ENCODE measurements around the gene PGP. TPM values are rescaled to one million over a fixed set of nuclear protein-coding genes. Genes with fewer than 3 reads are reported as not detected.

Gene PGP
- total and polyA plus RNA-seq, 2 of the 4 experiments (the other 2 are of a cell fraction) = 4.1 to 9.4 TPM

DNA sequence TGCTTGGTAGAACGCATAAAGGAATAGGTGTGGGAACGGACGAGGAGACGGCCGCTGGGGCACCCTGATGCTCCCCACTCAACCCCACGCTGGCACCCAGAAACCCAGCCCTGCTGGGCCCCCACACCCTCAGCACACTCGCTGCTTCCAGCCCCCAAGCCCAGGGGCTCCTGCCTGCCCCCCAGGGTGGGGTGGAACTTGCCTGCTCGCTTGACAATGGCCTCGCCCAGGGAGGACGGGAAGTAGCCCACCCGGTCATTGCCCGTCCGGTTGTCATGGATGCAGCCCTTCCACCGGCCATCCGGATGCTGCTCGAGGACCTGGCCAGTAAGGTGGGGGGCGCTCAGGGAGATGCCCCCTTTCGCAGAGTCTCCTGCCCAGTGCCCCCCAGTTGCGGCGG is 28.1 kb downstream of the PGP start:
- Histone ChIP-seq H2BK15ac (ENCODE audit: low read depth, low read length) (no peak overlapping the region), H3K27ac (ENCODE audit: insufficient read depth, low read length) (no peak overlapping the region), H3K79me1 (ENCODE audit: low read depth in 1 of 2, low read length in 2 of 2) (no peaks in the 10 kb centered on the region), H4K91ac (ENCODE audit: insufficient read depth, low read depth, low read length) (no peak overlapping the region), H2BK5ac (ENCODE audit: low read depth, low read length, poor library complexity, severe bottlenecking) (no peak overlapping the region), H3K9me3 (ENCODE audit: control insufficient read depth, insufficient read depth, low read length) (no peaks in the 10 kb centered on the region), H2BK20ac (ENCODE audit: low read depth, low read length) (no peak overlapping the region), H4K5ac (ENCODE audit: low read depth, low read length) (no peak overlapping the region), H3K4me2 (ENCODE audit: low read depth, low read length) (no peak overlapping the region), H3K23ac (ENCODE audit: low read depth, low read length) (no peak overlapping the region), H2AK5ac (ENCODE audit: low read depth, low read length) (no peak overlapping the region), H3K56ac (ENCODE audit: extremely low read depth, insufficient read depth, low read length) (no peak overlapping the region), H2BK120ac (ENCODE audit: low read depth, low read length) (no peak overlapping the region), H3K4ac (ENCODE audit: low read depth, low read length) (no peak overlapping the region), H3K18ac (ENCODE audit: low read depth, low read length) (no peak overlapping the region), H3K9ac (ENCODE audit: low read depth, low read length) (no peak overlapping the region), H3K36me3 (ENCODE audit: control insufficient read depth, insufficient read depth, low read length) (no peaks in the 10 kb centered on the region), H3K27me3 (ENCODE audit: control insufficient read depth, insufficient read depth, low read length) (no peaks in the 10 kb centered on the region; the same call in 1 of the 2 replicates), H4K8ac (ENCODE audit: low read depth in 2 of 2, low read length in 2 of 2) (no peak overlapping the region), H4K20me1 (ENCODE audit: insufficient read depth, low read length) (peaks cover 7% of the 10 kb centered on the region; the same call in 1 of the 2 replicates), H3K4me3 (ENCODE audit: insufficient read depth, low read depth, low read length) (no peak overlapping the region), H2AK9ac (replicated peaks; ENCODE audit: low read depth, low read length, poor library complexity) (no peak overlapping the region), H3K14ac (replicated peaks; ENCODE audit: low read depth, low read length) (no peak overlapping the region), H3K4me1 (ENCODE audit: control insufficient read depth, insufficient read depth, low read length) (no peaks in the 10 kb centered on the region), H3K9me1 (ENCODE audit: insufficient read depth, low read length) (peaks cover 3% of the 10 kb centered on the region; the same call in 1 of the 2 replicates), H2AFZ (replicated peaks; ENCODE audit: low read length, poor library complexity) (no peak overlapping the region)
- dilution Hi-C loops (cut with HindIII; ENCODE audit: low sequenced_read_pairs, unreplicated experiment) (no loop called here), in situ Hi-C loops (cut with MboI; ENCODE audit: low sequenced_read_pairs) (no loop called here), intact Hi-C loops (cut with micrococcal nuclease) (no loop called here)
- no TSS peak for BruUV-seq (replicated peaks)
- 79% methylated on average over 17 of the region's 20 CpGs; no CpG with 5 or more reads in 1 of the 2 experiments for WGBS, 2 experiments (ENCODE audit: extremely low coverage in 2 of 2, insufficient read length in 1 of 2)
- ATAC-seq (ENCODE audit: low read depth) = no peak
- no peak for DNase-seq
- ChIA-PET CTCF (no interaction called here), POLR2A (ENCODE audit: unreplicated experiment) (no interaction called here)
- TF ChIP-seq BHLHE40 (IDR thresholded peaks at IDR 0.05; ENCODE audit: low read depth, low read length) (no peak), RFX5 (IDR thresholded peaks at IDR 0.05; ENCODE audit: low read depth, low read length) (no peak), CEBPB (IDR thresholded peaks at IDR 0.05; ENCODE audit: low read depth, low read length) (no peak), MAZ (IDR thresholded peaks at IDR 0.05; ENCODE audit: borderline replicate concordance, low read depth, low read length) (no peak), MAFK (IDR thresholded peaks at IDR 0.05; ENCODE audit: low read depth, low read length) (no peak), POLR2A (IDR thresholded peaks at IDR 0.05; ENCODE audit: low read depth, low read length) (no peak), SMC3 (IDR thresholded peaks at IDR 0.05; ENCODE audit: low read depth, low read length) (no peak), NFE2L2 (IDR thresholded peaks at IDR 0.05; ENCODE audit: low read depth, low read length) (no peak), CHD1 (IDR thresholded peaks at IDR 0.05; ENCODE audit: low read depth, low read length) (no peak), MXI1 (IDR thresholded peaks at IDR 0.05; ENCODE audit: borderline replicate concordance, low read depth, low read length) (no peak), FOS (IDR thresholded peaks at IDR 0.05; ENCODE audit: low read depth, low read length) (no peak), RAD21 (IDR thresholded peaks at IDR 0.05; ENCODE audit: low read length) (no peak), RCOR1 (IDR thresholded peaks at IDR 0.05; ENCODE audit: insufficient replicate concordance, low read length) (no peak)
- TF ChIP-seq, protein P1, sequence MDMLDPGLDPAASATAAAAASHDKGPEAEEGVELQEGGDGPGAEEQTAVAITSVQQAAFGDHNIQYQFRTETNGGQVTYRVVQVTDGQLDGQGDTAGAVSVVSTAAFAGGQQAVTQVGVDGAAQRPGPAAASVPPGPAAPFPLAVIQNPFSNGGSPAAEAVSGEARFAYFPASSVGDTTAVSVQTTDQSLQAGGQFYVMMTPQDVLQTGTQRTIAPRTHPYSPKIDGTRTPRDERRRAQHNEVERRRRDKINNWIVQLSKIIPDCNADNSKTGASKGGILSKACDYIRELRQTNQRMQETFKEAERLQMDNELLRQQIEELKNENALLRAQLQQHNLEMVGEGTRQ (IDR thresholded peaks at IDR 0.05; ENCODE audit: low read depth, low read length) = no peak
- TF ChIP-seq, protein P2, sequence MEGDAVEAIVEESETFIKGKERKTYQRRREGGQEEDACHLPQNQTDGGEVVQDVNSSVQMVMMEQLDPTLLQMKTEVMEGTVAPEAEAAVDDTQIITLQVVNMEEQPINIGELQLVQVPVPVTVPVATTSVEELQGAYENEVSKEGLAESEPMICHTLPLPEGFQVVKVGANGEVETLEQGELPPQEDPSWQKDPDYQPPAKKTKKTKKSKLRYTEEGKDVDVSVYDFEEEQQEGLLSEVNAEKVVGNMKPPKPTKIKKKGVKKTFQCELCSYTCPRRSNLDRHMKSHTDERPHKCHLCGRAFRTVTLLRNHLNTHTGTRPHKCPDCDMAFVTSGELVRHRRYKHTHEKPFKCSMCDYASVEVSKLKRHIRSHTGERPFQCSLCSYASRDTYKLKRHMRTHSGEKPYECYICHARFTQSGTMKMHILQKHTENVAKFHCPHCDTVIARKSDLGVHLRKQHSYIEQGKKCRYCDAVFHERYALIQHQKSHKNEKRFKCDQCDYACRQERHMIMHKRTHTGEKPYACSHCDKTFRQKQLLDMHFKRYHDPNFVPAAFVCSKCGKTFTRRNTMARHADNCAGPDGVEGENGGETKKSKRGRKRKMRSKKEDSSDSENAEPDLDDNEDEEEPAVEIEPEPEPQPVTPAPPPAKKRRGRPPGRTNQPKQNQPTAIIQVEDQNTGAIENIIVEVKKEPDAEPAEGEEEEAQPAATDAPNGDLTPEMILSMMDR (conservative IDR thresholded peaks at IDR 0.05; ENCODE audit: low read depth, low read length) = no peak
- TF ChIP-seq, protein P3, sequence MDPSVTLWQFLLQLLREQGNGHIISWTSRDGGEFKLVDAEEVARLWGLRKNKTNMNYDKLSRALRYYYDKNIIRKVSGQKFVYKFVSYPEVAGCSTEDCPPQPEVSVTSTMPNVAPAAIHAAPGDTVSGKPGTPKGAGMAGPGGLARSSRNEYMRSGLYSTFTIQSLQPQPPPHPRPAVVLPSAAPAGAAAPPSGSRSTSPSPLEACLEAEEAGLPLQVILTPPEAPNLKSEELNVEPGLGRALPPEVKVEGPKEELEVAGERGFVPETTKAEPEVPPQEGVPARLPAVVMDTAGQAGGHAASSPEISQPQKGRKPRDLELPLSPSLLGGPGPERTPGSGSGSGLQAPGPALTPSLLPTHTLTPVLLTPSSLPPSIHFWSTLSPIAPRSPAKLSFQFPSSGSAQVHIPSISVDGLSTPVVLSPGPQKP (IDR thresholded peaks at IDR 0.05; ENCODE audit: borderline replicate concordance, low read depth, low read length) = no peak
